Left renal cortex interstitium (tissue), 4 donors: Measurements from ENCODE around the gene TTLL11. TPM values are rescaled to one million over a fixed set of nuclear protein-coding genes. Genes with fewer than 3 reads are reported as not detected.
"Not testable (repeated sequence)": the region's sequence is repeated elsewhere in the genome, so short reads cannot be mapped to it uniquely, and the experiment has no call there.

ENCODE experiments used
- DNase-seq, 4 donors: peaks; one replicate each; pipeline ENCODE4 v3.0.0-alpha.2; 2013; ENCODE audit warnings: low read depth in 4 of 4, low spot score in 2 of 4, missing footprints in 1 of 4
- polyA plus RNA-seq, 4 donors: library from polyadenylated mRNA; unstranded; fragments of 120-200 nt; gene quantifications; one replicate each; pipeline ENCODE4 v1.2.1, GENCODE V29; 2013; ENCODE audit not compliant: insufficient read length in 4 of 4

Gene TTLL11
- polyA plus RNA-seq, 4 donors, result 6.4 to 7.8 (median 7.0) TPM

GRCh38 chr9:121985792-121986494, 107.2 kb downstream of the TTLL11 start:
- no peak for DNase-seq

GRCh38 chr9:121984726-121985402, 108.2 kb downstream of the TTLL11 start:
- no peak for DNase-seq

- no peak for DNase-seq
Measured at GRCh38 chr9:121983736-121984135, 109.4 kb downstream of the TTLL11 start.

DNA sequence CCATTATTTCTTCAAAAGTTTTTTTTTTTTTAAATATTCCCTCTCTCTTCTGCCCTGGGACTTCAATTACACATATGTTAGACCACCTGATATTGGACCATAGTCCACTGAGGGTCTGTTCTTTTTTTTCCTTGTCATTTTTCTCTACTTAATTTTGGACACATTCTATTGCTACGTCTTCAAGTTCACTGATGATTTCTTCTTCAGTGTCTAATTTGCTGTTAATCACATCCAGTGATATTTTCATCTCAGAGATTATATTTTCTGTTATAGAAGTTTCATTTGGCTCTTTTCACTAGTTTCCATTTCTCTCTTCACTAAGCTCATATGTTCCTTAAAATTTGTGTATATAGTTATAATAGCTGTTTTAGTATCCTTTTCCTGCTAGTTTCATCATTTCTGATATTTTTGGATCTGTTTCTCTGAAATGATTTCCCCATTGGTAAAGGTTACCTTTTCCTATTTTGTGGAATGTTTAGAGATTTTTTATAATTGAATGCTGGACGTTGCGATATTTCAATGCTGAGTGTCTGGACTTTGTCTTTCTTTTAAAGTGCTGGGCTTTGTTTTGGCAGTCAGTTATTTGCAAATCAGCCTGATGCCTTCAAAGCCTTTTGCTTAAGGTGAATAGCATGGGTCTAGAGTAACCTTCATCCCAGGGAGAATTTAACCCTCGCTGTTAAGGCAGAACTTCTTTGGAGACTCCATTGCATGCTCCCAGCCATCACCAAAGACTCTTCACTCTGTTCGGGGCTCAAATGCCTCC, 111.8 kb downstream of the TTLL11 start:
- no peak for DNase-seq

GRCh38 chr9:121980665-121981064, 112.4 kb downstream of the TTLL11 start:
- DNase-seq, result not testable (repeated sequence)

GRCh38 chr9:121979736-121980135, 113.4 kb downstream of the TTLL11 start:
- DNase-seq, result no peak

DNA sequence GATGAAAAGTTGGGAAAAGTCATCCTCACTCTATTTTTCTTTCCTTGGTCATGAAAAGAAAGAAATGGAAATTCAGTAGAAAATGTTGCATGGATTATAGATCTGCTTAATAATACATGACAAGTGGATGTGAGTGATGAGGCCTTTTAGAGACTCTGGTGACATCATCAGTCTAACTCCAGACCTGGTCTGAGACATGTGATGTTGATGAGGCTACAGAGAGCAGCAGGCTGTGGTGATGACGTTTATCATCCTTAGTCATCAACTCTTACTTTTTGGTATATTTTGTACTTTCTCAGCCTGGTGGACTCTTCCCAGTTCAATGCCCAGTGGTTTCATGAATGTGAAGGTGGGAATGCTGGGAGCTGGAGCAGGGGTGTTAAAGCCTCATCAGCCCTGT, 116.4 kb downstream of the TTLL11 start:
- DNase-seq, result no peak

DNA sequence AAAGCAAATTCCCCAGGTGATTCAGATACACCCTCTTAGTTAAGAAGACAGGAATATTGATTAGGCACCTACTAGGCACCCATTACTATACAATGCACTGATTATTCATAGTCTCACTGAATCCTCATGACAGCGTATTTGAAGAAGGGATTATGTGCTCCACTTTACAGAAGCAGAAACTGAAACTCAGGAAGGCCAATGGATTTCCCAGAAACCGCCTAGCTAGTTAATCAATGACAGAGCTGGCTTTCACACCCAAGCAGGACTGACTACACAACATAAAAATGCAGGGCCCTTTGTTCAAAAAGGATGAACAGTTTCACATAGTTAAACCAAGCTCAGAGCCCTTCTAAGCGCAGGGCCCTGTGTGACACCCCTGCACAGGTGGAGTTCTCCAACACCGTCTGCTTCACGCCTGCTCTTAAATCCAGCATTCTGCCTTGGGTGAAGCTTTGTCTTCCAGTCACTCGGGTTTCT, 117.3 kb downstream of the TTLL11 start:
- no peak for DNase-seq

DNA sequence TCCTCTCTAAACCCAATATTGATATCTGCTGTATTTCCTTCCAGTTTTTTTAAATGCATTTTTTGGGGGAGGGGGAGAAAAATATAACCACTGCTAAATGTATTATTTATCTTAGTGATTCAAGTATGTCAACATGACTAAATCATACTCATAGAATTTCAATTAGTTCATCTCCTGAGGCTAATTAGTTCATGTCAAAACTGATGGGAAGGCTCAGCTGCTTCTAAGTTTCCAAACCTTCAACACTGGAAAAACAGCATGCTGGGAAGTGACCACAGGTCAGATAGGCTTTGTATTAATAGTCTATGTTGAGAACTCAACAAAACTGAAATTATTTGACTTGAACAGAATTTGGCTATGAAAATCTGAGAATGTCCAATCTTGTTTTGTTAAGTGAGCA, 118.7 kb downstream of the TTLL11 start:
- no peak for DNase-seq

GRCh38 chr9:121972501-121972981, 120.6 kb downstream of the TTLL11 start:
- no peak for DNase-seq

GRCh38 chr9:121968056-121968455, 125.1 kb downstream of the TTLL11 start:
- DNase-seq, result no peak

DNA sequence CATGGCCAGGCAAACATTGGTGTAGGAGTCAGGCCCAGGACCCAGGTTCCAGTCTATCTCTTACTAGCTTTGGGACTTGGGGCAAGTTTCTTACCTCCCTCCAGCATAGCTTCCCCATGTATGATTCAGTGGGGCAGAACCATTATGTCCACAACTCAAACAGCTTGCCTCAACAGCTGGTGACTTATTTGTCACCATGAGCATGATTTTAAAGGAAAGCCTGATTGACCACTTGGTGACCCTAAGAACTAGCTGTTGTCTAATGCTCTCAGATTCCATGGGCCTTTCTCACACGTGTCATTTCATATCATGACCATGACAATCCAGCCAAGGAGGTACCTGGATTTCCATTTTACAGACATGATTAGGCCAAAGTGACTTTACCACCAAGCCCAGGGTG, 126.4 kb downstream of the TTLL11 start:
- DNase-seq, result no peak

DNA sequence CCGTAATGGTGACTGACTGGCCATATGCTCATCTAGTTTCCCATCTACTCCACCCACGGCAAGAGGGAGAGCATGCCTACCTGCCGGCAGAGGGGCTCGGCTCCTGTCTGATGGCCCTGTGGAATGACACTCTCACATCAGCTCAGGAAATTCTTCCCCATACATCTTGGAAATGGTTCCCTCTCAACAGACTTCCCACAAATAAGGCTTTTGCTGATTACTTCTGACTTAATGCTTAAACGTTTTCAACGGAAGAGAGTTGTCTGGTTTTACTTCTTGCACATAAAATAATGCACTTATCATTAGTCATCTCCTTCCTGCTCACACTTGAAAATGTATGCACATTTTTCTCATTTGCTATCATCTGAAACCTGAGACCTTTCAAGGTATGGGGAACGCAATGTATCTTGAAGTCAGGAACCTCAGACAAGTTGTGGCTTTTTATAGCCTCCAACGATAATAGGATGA, 129.5 kb downstream of the TTLL11 start:
- no peak for DNase-seq

DNA sequence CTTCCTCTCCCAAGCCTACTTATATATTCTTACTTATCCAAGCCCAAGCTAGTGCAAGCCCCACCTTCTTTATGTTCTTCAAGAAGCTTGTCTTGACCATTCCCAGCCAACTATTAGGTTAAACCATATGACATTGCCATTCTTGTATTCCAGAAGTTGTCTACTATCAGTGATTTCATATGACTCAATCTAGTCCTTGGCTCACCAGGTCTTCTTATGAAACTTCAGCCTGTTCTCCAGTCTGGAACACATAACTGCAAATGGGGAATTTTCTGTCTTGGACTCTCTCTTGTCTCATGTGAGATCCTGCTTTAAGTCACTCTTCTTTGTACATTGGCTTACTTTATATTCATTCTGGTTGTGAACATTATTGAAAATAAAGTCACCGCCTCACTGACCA, 130.7 kb downstream of the TTLL11 start:
- DNase-seq, result no peak

DNA sequence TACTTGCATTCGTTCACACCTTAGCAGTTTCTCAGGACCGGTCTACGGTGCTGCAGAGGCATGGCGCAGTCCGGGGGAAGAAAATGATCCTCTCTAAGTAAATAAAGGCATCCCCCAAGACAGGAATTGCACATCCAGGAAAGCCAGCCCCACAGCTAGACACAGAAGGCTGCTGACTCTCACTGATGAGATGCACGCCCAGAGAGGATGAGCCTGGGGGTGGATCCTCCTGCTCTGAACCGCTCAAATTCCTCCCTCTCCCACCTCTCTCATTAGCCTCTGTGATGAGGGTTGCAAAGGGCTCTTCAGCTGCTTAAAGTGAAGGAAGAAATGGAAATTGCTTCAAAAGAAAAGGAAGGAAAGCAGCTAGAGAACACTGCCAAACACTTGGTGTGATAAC, 132.4 kb downstream of the TTLL11 start:
- DNase-seq, result no peak

DNA sequence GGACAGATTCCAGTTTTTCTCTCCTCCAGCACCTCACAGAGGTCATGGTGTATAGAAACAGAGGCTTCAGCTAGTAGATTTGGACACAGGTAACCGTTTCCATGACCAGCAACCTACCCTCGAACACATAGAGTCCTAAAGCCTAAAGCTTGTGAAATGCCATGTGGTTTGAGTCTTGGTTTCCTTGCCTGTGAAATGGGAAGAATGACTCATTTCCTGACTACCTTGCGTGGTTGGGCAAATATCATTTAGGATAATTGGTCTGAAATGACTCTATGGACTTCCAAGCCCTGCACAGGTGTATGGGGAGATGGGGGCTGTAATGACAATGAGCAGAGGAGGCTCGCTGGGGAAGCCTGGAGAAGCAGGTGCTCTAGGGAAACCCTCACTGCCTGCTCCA, 134.6 kb downstream of the TTLL11 start:
- no peak for DNase-seq

DNA sequence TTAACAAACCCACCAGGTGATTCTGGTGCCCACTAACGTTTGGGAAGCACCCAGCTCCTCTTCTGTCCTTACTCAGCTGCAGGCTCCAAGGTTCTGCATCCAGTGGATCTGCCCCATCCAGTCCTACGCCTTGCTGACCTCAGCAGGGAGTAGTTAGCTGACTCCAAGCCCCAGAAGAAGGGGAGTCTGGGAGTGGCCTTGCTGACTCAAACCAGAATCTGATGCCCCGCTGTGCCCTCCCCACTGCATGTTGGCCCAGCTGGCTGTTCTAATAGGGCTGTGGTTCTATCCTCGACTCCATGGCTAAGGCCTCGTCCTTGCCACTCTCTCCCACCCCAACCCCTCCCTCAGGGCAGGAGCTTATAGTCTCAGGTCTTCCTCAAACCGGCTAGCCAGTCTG, 136.3 kb downstream of the TTLL11 start:
- no peak for DNase-seq

- no peak for DNase-seq
Measured at GRCh38 chr9:121955649-121956048, 137.5 kb downstream of the TTLL11 start.

DNA sequence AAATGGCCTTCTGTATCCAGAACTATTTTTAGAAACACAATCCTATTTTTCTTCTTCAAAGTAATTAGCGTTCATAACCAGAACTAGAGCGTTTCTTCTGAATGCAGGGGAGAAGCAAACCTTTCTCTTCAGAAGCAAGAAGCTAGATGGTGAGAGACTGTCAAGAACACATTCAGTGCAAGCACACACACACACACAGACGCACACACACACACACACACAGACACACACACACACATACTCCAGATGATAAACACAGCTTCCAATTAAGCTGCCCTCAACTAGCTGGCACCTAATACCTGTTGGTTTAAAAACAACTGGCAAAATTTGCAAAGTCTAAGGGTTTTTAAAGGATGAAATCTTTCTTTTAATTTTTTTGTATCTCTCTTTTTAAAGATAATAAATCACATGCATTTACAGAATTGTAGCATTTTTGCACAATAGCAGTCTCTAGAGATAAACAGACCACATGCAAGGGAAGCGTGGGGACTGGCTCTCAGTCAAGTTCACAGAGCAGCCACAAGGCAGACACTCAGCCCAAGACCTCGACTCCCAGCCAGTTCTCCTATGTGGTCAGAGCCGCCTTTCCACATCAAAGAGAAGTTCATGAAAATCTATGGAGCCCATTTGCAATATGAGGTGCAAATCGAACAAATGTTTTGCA, 138.5 kb downstream of the TTLL11 start:
- DNase-seq, result no peak

DNA sequence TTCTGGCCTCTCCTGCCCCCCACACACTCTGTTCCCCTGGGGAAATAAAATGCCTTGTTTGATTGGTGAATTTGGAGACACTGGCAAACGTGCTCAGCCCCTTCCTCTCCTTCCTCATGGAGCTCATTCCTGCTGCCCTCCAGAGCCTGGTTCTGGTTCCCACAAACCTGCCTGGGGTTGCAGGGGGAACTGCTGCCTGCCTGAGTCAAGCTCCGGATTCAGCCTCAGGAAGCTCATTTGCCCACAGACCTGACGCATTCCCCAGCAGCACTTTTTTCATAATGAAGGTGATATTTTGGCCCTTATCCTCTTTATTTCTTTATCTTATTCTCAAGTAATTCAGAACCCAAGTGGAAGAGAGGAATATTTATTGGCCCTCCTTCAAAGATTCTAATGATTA, 140.5 kb downstream of the TTLL11 start:
- no peak for DNase-seq

- no peak for DNase-seq
Measured at GRCh38 chr9:121950866-121951265, 142.2 kb downstream of the TTLL11 start.
